ENCODE results near the gene INPP5A.

Gene INPP5A

DNA sequence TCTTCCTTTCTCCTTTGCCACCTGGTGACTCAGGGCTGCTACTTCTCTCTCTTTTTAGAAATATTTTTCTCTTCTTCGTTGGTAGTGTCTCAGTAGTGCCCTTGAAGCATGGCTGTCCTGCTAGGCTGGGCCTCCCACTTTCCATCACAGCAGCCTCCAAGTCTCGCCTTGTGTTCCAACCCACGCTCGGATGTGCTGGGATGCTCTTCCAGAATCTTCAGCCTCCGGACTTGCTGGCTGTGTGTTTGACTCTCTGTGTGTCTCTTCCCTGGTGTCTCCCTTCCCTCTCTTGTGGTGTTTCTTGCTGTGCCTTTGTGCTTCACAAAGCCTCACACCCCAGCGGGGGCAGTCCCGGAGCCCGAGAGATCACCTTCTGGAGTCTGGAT is 100.5 kb downstream of the INPP5A start:
- Histone ChIP-seq H3K4me3 (ENCODE audit: low read length) (no peak overlapping the region), H3K27ac (ENCODE audit: low read depth, low read length) (no peak overlapping the region), H3K4me2 (ENCODE audit: low read length) (no peak overlapping the region), H4K20me1 (ENCODE audit: control insufficient read depth, insufficient read depth, low read depth, low read length) (no peaks in the 10 kb centered on the region), H3K9me2 (replicated peaks; ENCODE audit: control insufficient read depth, low read length) (no peaks in the 10 kb centered on the region), H3K36me3 (ENCODE audit: control insufficient read depth, low read length) (no peaks in the 10 kb centered on the region), H3K27me3 (ENCODE audit: control insufficient read depth, low read length) (no peaks in the 10 kb centered on the region), H3K9me3 (ENCODE audit: control insufficient read depth, insufficient read depth, low read length) (no peaks in the 10 kb centered on the region), H3F3A (ENCODE audit: control insufficient read depth, insufficient read depth) (no peaks in the 10 kb centered on the region), H3K4me1 (ENCODE audit: control insufficient read depth, low read length) (peaks cover 9% of the 10 kb centered on the region), H3K79me2 (ENCODE audit: control insufficient read depth, low read length) (no peaks in the 10 kb centered on the region)
- TF ChIP-seq CTCF (IDR thresholded peaks at IDR 0.05; ENCODE audit: low read depth, low read length, poor library complexity, severe bottlenecking) (no peak), EZH2phosphoT487 (IDR thresholded peaks at IDR 0.05; ENCODE audit: borderline replicate concordance, low read length) (no peak)

GRCh38 chr10:132639470-132639869 is 101.9 kb downstream of the INPP5A start:
- H3K4me2 ChIP-seq (ENCODE audit: low read length) = no peak overlapping the region
- no peak overlapping the region for H3K4me3 ChIP-seq (ENCODE audit: low read length)
- H3K27ac ChIP-seq (ENCODE audit: low read depth, low read length) = no peak overlapping the region
- TF ChIP-seq EZH2phosphoT487 (IDR thresholded peaks at IDR 0.05; ENCODE audit: borderline replicate concordance, low read length) = no peak
- no peak for TF ChIP-seq CTCF (IDR thresholded peaks at IDR 0.05; ENCODE audit: low read depth, low read length, poor library complexity, severe bottlenecking)
- no peaks in the 10 kb centered on the region for H3K27me3 ChIP-seq (ENCODE audit: control insufficient read depth, low read length)
- H3F3A ChIP-seq (ENCODE audit: control insufficient read depth, insufficient read depth) = no peaks in the 10 kb centered on the region
- no peaks in the 10 kb centered on the region for H3K79me2 ChIP-seq (ENCODE audit: control insufficient read depth, low read length)
- H3K9me2 ChIP-seq (replicated peaks; ENCODE audit: control insufficient read depth, low read length) = no peaks in the 10 kb centered on the region
- no peaks in the 10 kb centered on the region for H4K20me1 ChIP-seq (ENCODE audit: control insufficient read depth, insufficient read depth, low read depth, low read length)
- peaks cover 4% of the 10 kb centered on the region for H3K4me1 ChIP-seq (ENCODE audit: control insufficient read depth, low read length)
- no peaks in the 10 kb centered on the region for H3K36me3 ChIP-seq (ENCODE audit: control insufficient read depth, low read length)
- H3K9me3 ChIP-seq (ENCODE audit: control insufficient read depth, insufficient read depth, low read length) = no peaks in the 10 kb centered on the region

- no peaks in the 10 kb centered on the region for H4K20me1 ChIP-seq (ENCODE audit: control insufficient read depth, insufficient read depth, low read depth, low read length)
Measured at GRCh38 chr10:132640326-132641125, 102.9 kb downstream of the INPP5A start.

More at GRCh38 chr10:132640326-132641125, 102.9 kb downstream of the INPP5A start:
- H3K9me3 ChIP-seq (ENCODE audit: control insufficient read depth, insufficient read depth, low read length) = no peaks in the 10 kb centered on the region
- no peaks in the 10 kb centered on the region for H3K36me3 ChIP-seq (ENCODE audit: control insufficient read depth, low read length)
- H3K4me2 ChIP-seq (ENCODE audit: low read length) = no peak overlapping the region
- H3K27me3 ChIP-seq (ENCODE audit: control insufficient read depth, low read length) = no peaks in the 10 kb centered on the region
- no peaks in the 10 kb centered on the region for H3K79me2 ChIP-seq (ENCODE audit: control insufficient read depth, low read length)
- H3K9me2 ChIP-seq (replicated peaks; ENCODE audit: control insufficient read depth, low read length) = no peaks in the 10 kb centered on the region
- no peak overlapping the region for H3K27ac ChIP-seq (ENCODE audit: low read depth, low read length)
- no peaks in the 10 kb centered on the region for H3F3A ChIP-seq (ENCODE audit: control insufficient read depth, insufficient read depth)
- no peak for TF ChIP-seq EZH2phosphoT487 (IDR thresholded peaks at IDR 0.05; ENCODE audit: borderline replicate concordance, low read length)
- TF ChIP-seq CTCF (IDR thresholded peaks at IDR 0.05; ENCODE audit: low read depth, low read length, poor library complexity, severe bottlenecking) = no peak
- H3K4me1 ChIP-seq (ENCODE audit: control insufficient read depth, low read length) = peaks cover 4% of the 10 kb centered on the region
- H3K4me3 ChIP-seq (ENCODE audit: low read length) = no peak overlapping the region

Data from DOHH2 (cell line).